HepG2 (cell line): Measurements from ENCODE around the gene BICDL1.

Experiments
- FOXM1 ChIP-seq: sonication (generic); formaldehyde crosslinking; IDR thresholded peaks from 2 replicates; pipeline ENCODE4 v1.5.0; 2020; ENCODE audit warnings: missing genetic modification reagents
- HCFC1 ChIP-seq: fragments of 150-350 bp; IDR thresholded peaks from 2 replicates; pipeline ENCODE4 v1.6.1; 2014; ENCODE audit warnings: low read depth, low read length
- IKZF4 ChIP-seq: sonication (generic); formaldehyde crosslinking; IDR thresholded peaks from 2 replicates; pipeline ENCODE4 v1.5.1; 2020; ENCODE audit warnings: borderline replicate concordance, mild to moderate bottlenecking, low read depth, missing genetic modification reagents; ENCODE audit errors: not compliant biosample characterization
- POLR2A ChIP-seq, 2 experiments: IDR thresholded peaks; 2 replicates each; pipeline ENCODE4 v1.6.1; 2011; ENCODE audit warnings: low read depth in 2 of 2, low read length in 2 of 2, mild to moderate bottlenecking in 1 of 2, moderate library complexity in 1 of 2; ENCODE audit not compliant: insufficient read depth in 1 of 2
- SNRNP70 ChIP-seq: fragments of 200-400 bp; formaldehyde crosslinking; IDR thresholded peaks from 2 replicates; pipeline ENCODE4 v1.6.1; 2017; ENCODE audit warnings: mild to moderate bottlenecking, low read depth, low read length, moderate library complexity
- ZBTB1 ChIP-seq: sonication (generic); formaldehyde crosslinking; IDR thresholded peaks from 2 replicates; pipeline ENCODE4 v1.4.0; 2020; ENCODE audit warnings: missing genetic modification reagents, borderline replicate concordance
- ZNF605 ChIP-seq: sonication (generic); formaldehyde crosslinking; IDR thresholded peaks from 2 replicates; pipeline ENCODE4 v1.8.0; 2022; ENCODE audit warnings: mild to moderate bottlenecking, missing genetic modification reagents
- TF ChIP-seq, protein P1 (sequence below): sonication (generic); formaldehyde crosslinking; IDR thresholded peaks from 2 replicates; pipeline ENCODE4 v1.5.1; 2020; ENCODE audit warnings: missing genetic modification reagents, mild to moderate bottlenecking, borderline replicate concordance
- TF ChIP-seq, protein P2 (sequence below): sonication (generic); formaldehyde crosslinking; IDR thresholded peaks from 2 replicates; pipeline ENCODE4 v1.8.1; 2022; ENCODE audit warnings: low read depth, mild to moderate bottlenecking, missing genetic modification reagents

DNA sequence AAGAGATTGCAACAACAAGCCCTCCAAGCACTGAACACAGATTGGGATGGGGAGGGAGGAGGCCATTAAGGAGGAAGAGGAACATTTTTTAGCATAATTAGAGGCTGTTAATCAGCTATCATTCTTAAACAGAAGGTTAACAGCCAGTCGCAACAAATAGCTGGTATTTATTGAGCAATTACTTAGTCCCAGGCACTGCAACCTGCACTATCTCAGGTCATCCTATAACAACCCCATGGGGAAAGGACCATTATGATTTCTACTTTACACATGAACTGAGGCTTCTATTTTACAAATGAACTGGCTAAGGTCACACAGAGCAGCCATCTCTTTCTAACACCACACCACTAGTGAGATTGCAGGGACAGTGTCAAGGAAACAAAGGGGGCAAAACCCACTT is 117.1 kb downstream of the BICDL1 start:
- TF ChIP-seq ZNF605 (CRISPR knock-in tag) (no peak), HCFC1 (no peak), POLR2A (IDR thresholded peaks at IDR 0.05; ENCODE audit: insufficient read depth in 1 of 2, low read depth in 2 of 2, low read length in 2 of 2) (no peak), ZBTB1 (CRISPR knock-in tag) (no peak), IKZF4 (CRISPR knock-in tag) (no peak), SNRNP70 (no peak), FOXM1 (CRISPR knock-in tag) (no peak)
- TF ChIP-seq, protein P1, sequence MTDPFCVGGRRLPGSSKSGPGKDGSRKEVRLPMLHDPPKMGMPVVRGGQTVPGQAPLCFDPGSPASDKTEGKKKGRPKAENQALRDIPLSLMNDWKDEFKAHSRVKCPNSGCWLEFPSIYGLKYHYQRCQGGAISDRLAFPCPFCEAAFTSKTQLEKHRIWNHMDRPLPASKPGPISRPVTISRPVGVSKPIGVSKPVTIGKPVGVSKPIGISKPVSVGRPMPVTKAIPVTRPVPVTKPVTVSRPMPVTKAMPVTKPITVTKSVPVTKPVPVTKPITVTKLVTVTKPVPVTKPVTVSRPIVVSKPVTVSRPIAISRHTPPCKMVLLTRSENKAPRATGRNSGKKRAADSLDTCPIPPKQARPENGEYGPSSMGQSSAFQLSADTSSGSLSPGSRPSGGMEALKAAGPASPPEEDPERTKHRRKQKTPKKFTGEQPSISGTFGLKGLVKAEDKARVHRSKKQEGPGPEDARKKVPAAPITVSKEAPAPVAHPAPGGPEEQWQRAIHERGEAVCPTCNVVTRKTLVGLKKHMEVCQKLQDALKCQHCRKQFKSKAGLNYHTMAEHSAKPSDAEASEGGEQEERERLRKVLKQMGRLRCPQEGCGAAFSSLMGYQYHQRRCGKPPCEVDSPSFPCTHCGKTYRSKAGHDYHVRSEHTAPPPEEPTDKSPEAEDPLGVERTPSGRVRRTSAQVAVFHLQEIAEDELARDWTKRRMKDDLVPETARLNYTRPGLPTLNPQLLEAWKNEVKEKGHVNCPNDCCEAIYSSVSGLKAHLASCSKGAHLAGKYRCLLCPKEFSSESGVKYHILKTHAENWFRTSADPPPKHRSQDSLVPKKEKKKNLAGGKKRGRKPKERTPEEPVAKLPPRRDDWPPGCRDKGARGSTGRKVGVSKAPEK (CRISPR knock-in tag), result no peak
- TF ChIP-seq, protein P2, sequence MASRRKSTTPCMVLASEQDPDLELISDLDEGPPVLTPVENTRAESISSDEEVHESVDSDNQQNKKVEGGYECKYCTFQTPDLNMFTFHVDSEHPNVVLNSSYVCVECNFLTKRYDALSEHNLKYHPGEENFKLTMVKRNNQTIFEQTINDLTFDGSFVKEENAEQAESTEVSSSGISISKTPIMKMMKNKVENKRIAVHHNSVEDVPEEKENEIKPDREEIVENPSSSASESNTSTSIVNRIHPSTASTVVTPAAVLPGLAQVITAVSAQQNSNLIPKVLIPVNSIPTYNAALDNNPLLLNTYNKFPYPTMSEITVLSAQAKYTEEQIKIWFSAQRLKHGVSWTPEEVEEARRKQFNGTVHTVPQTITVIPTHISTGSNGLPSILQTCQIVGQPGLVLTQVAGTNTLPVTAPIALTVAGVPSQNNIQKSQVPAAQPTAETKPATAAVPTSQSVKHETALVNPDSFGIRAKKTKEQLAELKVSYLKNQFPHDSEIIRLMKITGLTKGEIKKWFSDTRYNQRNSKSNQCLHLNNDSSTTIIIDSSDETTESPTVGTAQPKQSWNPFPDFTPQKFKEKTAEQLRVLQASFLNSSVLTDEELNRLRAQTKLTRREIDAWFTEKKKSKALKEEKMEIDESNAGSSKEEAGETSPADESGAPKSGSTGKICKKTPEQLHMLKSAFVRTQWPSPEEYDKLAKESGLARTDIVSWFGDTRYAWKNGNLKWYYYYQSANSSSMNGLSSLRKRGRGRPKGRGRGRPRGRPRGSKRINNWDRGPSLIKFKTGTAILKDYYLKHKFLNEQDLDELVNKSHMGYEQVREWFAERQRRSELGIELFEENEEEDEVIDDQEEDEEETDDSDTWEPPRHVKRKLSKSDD (CRISPR knock-in tag), result no peak
